Measurements from ENCODE around the gene RAB37. TPM values are rescaled to one million over a fixed set of nuclear protein-coding genes. Genes with fewer than 3 reads are reported as not detected.
A peak's percentile ranks its signal among the peaks of the same experiment; 100 is the strongest.

The RAB37 gene
- total and polyA plus RNA-seq, 2 of the 13 experiments (the other 11 are each of a cell fraction or from before 2014, with no cell fraction given), result 0.91 to 3.7 TPM

GRCh38 chr17:74715144-74715543, 21.9 kb upstream of the RAB37 start:
- Histone ChIP-seq H4K20me1 (ENCODE audit: insufficient read depth, low read length) (0 out of 2 replicates have a peak, but pooled peaks cover 4% of the 10 kb centered on the region), H3K27me3 (ENCODE audit: control insufficient read depth in 1 of 2, insufficient read depth in 2 of 2, low read length in 2 of 2) (peaks cover 2 to 44% of the 10 kb centered on the region in 2 experiments; a peak in 4 of 5 replicates), H3K36me3 (replicated peaks in 1 of 2; ENCODE audit: control insufficient read depth in 1 of 2, insufficient read depth in 2 of 2, low read length in 2 of 2) (no peaks in the 10 kb centered on the region), H3K79me2 (ENCODE audit: insufficient read depth, low read length) (no peaks in the 10 kb centered on the region), H3K9ac (ENCODE audit: insufficient read depth, low read depth, low read length) (no peak overlapping the region), H2AFZ (ENCODE audit: low read length) (no peak overlapping the region), H3K4me2 (ENCODE audit: low read depth, low read length) (no peak overlapping the region; the same call in 1 of the 2 replicates), H3K27ac (ENCODE audit: extremely low read length, insufficient read depth, low read length) (no peak overlapping the region), H3K9me3 (ENCODE audit: low read length) (no peaks in the 10 kb centered on the region), H3K4me3 (replicated peaks in 1 of 3; ENCODE audit: insufficient read depth in 1 of 3, low read depth in 2 of 3, low read length in 3 of 3) (no peak overlapping the region), H3K4me1 (ENCODE audit: insufficient read depth, low read length) (peaks cover 26% of the 10 kb centered on the region)
- no TSS peak for BruUV-seq (replicated peaks)
- ChIA-PET POLR2A (no interaction called here), CTCF (ENCODE audit: low intra/inter-chr PET ratio, low total read pairs) (no interaction called here)
- intact Hi-C loops (cut with micrococcal nuclease; ENCODE audit: unreplicated experiment) (loop anchor here (1.0 kb wide), 1 partner anchor 21 kb away; no protein-coding TSS in a partner anchor), in situ Hi-C loops (cut with HindIII; ENCODE audit: extremely low pct_ligation_motif_present, low pct_unique_long_range_greater_than_20kb) (no loop called here)
- WGBS (ENCODE audit: low lambda C conversion rate), result 0% methylated on average over 4 of the region's 4 CpGs
- peak; percentile 66 for DNase-seq (ENCODE audit: low spot score)
- ATAC-seq, result peak; percentile 74
- peak; percentile 60 for FAIRE-seq
- TF ChIP-seq NFE2L2 (IDR thresholded peaks at IDR 0.05; ENCODE audit: low read length) (no peak), NFAT5 (CRISPR knock-in tag; IDR thresholded peaks at IDR 0.05) (no peak), ZNF44 (CRISPR knock-in tag; IDR thresholded peaks at IDR 0.05) (no peak), AGO2 (optimal IDR thresholded peaks at IDR 0.05; ENCODE audit: low read depth, low read length) (no peak), ZNF280B (CRISPR knock-in tag; IDR thresholded peaks at IDR 0.05; ENCODE audit: borderline replicate concordance) (no peak), HOXA5 (CRISPR knock-in tag; IDR thresholded peaks at IDR 0.05) (no peak), ASH2L (IDR thresholded peaks at IDR 0.05; ENCODE audit: insufficient read length, low read depth, low read length) (no peak), CENPT (CRISPR knock-in tag; IDR thresholded peaks at IDR 0.05; ENCODE audit: low read depth) (no peak), IRF2 (CRISPR knock-in tag; IDR thresholded peaks at IDR 0.05) (no peak), ZNF318 (CRISPR knock-in tag; IDR thresholded peaks at IDR 0.05) (no peak)

Data from HepG2 (cell line).